ENCODE results near the gene NRP2. TPM values are rescaled to one million over a fixed set of nuclear protein-coding genes. Genes with fewer than 3 reads are reported as not detected.

NRP2 gene
- total RNA-seq, 1 donor from 2014 or later: 89.0 TPM

DNA sequence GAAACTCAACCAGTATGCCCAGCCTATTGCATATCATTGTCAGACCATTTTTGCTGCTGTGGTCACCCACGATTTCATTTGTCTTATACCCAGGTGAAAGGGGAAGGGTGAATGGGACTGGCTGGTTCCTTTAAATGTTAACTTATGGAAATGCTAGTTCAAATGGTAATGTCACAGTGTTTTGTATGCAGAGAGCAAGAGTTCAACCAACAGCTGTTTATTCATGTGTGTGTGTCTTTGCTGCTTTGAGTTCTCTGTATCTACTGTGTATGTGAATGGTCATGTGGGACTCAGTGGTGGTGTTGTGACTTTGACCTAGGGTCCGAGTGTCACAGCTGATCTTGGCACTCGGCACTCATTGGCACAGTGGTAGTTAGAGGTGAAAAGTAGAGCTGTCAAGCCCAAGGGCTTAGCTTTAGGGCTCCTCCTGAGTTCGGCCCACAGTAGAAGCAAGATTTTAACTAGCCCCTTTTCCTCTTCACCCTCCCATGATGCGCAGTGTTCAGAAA is 114.6 kb downstream of the NRP2 start:
- H3K27ac Mint-ChIP-seq (ENCODE audit: unreplicated experiment): no peak overlapping the region
- H3K36me3 Mint-ChIP-seq (ENCODE audit: unreplicated experiment): peaks cover 18% of the 10 kb centered on the region
- no peaks in the 10 kb centered on the region for H3K9me3 Mint-ChIP-seq (ENCODE audit: unreplicated experiment)

DNA sequence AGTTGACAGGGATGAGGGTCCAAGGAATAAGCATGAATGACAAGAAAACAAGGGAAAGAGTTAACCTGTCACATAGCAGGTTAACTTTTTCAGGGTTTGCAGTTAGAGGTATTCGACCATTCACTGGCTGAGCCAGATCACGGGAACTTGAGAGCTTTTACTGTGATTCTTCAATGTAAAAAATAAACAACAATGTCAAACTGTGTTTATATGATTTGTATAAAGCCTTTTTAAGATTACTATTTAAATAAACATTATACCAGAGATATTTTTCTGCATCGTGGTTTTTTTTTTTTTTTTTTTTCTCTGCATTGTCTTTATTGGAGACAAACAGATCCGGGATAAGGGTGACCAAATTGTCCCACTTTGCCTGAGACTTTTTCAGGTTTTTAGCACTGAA is 115.6 kb downstream of the NRP2 start:
- no peak for DNase-seq
- Mint-ChIP-seq H3K36me3 (ENCODE audit: unreplicated experiment) (peaks cover 18% of the 10 kb centered on the region), H3K4me3 (ENCODE audit: unreplicated experiment) (no peak overlapping the region), H3K9me3 (ENCODE audit: unreplicated experiment) (no peaks in the 10 kb centered on the region), H3K27ac (ENCODE audit: unreplicated experiment) (no peak overlapping the region), H3K27me3 (ENCODE audit: unreplicated experiment) (no peaks in the 10 kb centered on the region), H3K4me1 (ENCODE audit: low read depth, unreplicated experiment) (peaks cover 3% of the 10 kb centered on the region)
- TF ChIP-seq, protein P1, sequence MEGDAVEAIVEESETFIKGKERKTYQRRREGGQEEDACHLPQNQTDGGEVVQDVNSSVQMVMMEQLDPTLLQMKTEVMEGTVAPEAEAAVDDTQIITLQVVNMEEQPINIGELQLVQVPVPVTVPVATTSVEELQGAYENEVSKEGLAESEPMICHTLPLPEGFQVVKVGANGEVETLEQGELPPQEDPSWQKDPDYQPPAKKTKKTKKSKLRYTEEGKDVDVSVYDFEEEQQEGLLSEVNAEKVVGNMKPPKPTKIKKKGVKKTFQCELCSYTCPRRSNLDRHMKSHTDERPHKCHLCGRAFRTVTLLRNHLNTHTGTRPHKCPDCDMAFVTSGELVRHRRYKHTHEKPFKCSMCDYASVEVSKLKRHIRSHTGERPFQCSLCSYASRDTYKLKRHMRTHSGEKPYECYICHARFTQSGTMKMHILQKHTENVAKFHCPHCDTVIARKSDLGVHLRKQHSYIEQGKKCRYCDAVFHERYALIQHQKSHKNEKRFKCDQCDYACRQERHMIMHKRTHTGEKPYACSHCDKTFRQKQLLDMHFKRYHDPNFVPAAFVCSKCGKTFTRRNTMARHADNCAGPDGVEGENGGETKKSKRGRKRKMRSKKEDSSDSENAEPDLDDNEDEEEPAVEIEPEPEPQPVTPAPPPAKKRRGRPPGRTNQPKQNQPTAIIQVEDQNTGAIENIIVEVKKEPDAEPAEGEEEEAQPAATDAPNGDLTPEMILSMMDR (IDR thresholded peaks at IDR 0.05; ENCODE audit: partially characterized antibody, unreplicated experiment): no peak

More for the DNA sequence above, 114.6 kb downstream of the NRP2 start:
- TF ChIP-seq, protein P1 (IDR thresholded peaks at IDR 0.05; ENCODE audit: partially characterized antibody, unreplicated experiment): no peak
- no peaks in the 10 kb centered on the region for H3K27me3 Mint-ChIP-seq (ENCODE audit: unreplicated experiment)
- no peak overlapping the region for H3K4me3 Mint-ChIP-seq (ENCODE audit: unreplicated experiment)
- no peaks in the 10 kb centered on the region for H3K4me1 Mint-ChIP-seq (ENCODE audit: low read depth, unreplicated experiment)
- DNase-seq: no peak

DNA sequence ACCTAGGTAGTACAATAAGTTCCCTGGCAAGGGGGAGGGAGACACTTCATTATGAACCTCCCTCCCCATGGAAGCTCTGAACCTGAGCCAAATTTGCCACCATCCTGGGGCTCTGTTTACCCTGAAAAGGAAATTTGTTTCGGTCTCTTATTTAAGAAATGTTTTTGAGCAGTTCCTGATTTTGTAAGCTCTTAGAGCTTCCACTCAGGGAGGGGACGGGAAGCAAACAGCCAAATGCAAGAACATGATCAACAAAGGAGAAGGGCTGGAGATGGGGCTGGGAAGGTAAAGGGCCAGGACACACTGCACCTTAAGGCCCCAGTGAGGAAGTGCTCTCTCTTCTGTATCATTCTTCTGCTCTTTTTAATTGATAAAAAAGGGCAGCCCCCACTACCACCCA is 117.9 kb downstream of the NRP2 start:
- TF ChIP-seq, protein P1 (IDR thresholded peaks at IDR 0.05; ENCODE audit: partially characterized antibody, unreplicated experiment): no peak
- DNase-seq: no peak
- Mint-ChIP-seq H3K27me3 (ENCODE audit: unreplicated experiment) (no peaks in the 10 kb centered on the region), H3K36me3 (ENCODE audit: unreplicated experiment) (peaks cover 18% of the 10 kb centered on the region), H3K4me1 (ENCODE audit: low read depth, unreplicated experiment) (peaks cover 8% of the 10 kb centered on the region), H3K4me3 (ENCODE audit: unreplicated experiment) (no peak overlapping the region), H3K9me3 (ENCODE audit: unreplicated experiment) (no peaks in the 10 kb centered on the region), H3K27ac (ENCODE audit: unreplicated experiment) (no peak overlapping the region)

DNA sequence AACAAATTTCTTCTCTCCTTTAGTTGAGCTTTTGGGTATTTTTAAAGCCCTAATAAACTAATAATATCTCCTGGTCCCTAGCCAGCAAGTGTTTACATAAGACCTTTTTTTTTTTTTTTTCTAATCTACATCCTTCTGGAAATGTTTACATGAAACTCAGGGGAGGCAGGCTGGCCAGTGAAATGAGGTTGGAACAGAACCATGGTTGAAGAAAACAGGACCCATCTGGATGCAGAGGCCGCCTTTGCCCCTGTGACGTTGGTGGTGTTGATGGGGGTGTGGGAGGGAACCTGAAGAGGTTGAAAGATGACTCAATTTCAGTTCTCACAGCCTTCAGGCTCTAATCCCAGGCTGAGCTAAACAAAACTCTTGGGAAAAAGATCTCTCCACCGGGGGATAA is 118.5 kb downstream of the NRP2 start:
- DNase-seq: no peak
- TF ChIP-seq, protein P1 (IDR thresholded peaks at IDR 0.05; ENCODE audit: partially characterized antibody, unreplicated experiment): no peak
- Mint-ChIP-seq H3K27ac (ENCODE audit: unreplicated experiment) (no peak overlapping the region), H3K4me1 (ENCODE audit: low read depth, unreplicated experiment) (peaks cover 13% of the 10 kb centered on the region), H3K9me3 (ENCODE audit: unreplicated experiment) (no peaks in the 10 kb centered on the region), H3K4me3 (ENCODE audit: unreplicated experiment) (no peak overlapping the region), H3K27me3 (ENCODE audit: unreplicated experiment) (no peaks in the 10 kb centered on the region), H3K36me3 (ENCODE audit: unreplicated experiment) (peaks cover 18% of the 10 kb centered on the region)

DNA sequence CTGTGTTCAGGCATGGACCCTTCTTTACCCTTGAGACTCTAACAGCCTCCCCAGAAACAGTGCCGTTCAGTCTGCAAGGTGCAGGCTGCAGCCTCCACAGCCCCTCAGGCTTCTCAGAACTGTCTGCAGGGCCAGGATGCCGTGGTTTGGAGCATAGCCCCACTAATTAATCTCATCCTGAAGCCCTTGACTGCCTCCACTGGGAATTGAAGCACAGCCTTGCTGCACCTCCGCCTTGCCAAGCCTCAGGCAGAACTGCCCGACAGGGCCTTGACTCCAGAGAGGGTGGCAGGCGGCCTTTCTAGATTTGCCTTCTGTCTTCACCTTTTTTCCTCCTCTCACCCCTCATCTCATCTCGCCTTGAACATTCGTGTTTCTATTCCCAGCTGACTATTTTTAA is 119.8 kb downstream of the NRP2 start:
- Mint-ChIP-seq H3K4me3 (ENCODE audit: unreplicated experiment) (no peak overlapping the region), H3K4me1 (ENCODE audit: low read depth, unreplicated experiment) (peaks cover 15% of the 10 kb centered on the region), H3K9me3 (ENCODE audit: unreplicated experiment) (no peaks in the 10 kb centered on the region), H3K27ac (ENCODE audit: unreplicated experiment) (no peak overlapping the region), H3K27me3 (ENCODE audit: unreplicated experiment) (no peaks in the 10 kb centered on the region), H3K36me3 (ENCODE audit: unreplicated experiment) (peaks cover 18% of the 10 kb centered on the region)
- TF ChIP-seq, protein P1 (IDR thresholded peaks at IDR 0.05; ENCODE audit: partially characterized antibody, unreplicated experiment): no peak
- DNase-seq: no peak
